HEK293 (cell line): ENCODE results near the gene PDZRN3.

Experiments used
- CTCF ChIA-PET: fragments of 350-600 bp; formaldehyde crosslinking; extraction: SDS; loops from one replicate; lab custom pipeline; 2021; ENCODE audit warnings: antibody characterized with exemption; lab: Yijun Ruan, JAX
- POLR2A ChIA-PET: fragments of 300-600 bp; formaldehyde crosslinking; extraction: SDS; loops from one replicate; lab custom pipeline; 2020; ENCODE audit warnings: antibody characterized with exemption, inconsistent platforms; lab: Yijun Ruan, JAX
- H3K27ac ChIP-seq: fragments of 200-500 bp; sonication (Bioruptor generic); 2 replicates; pipeline ENCODE4 v1.5.1; 2014; ENCODE audit warnings: low read depth, low read length, control low read depth, inconsistent platforms; ENCODE audit errors: extremely low read depth
- H3K36me3 ChIP-seq, 2 experiments: fragments of 200-500 bp in 1 of 2; sonication (Bioruptor generic) in 1 of 2; 1 replicate in 1 of 2; 2 replicates in 1 of 2; pipeline ENCODE4 v1.5.1; 2014 to 2017; ENCODE audit warnings: inconsistent platforms in 2 of 2, low read length in 2 of 2; ENCODE audit not compliant: control insufficient read depth in 2 of 2, insufficient read depth in 1 of 2
- H3K4me1 ChIP-seq: fragments of 200-500 bp; sonication (Bioruptor generic); 2 replicates; pipeline ENCODE4 v1.5.1; 2014; ENCODE audit warnings: mild to moderate bottlenecking, low read length, inconsistent platforms; ENCODE audit not compliant: control insufficient read depth, insufficient read depth
- H3K4me3 ChIP-seq: 2 replicates; pipeline ENCODE4 v1.5.1; 2011; ENCODE audit warnings: low read depth, mild to moderate bottlenecking, control low read depth, low read length, moderate library complexity
- H3K9me3 ChIP-seq: fragments of 200-500 bp; sonication (Bioruptor generic); 2 replicates; pipeline ENCODE4 v1.5.1; 2014; ENCODE audit warnings: low read depth, low read length, inconsistent platforms; ENCODE audit not compliant: control insufficient read depth, insufficient read depth
- BCL11B ChIP-seq: fragments of 450-650 bp; formaldehyde crosslinking; IDR thresholded peaks from 2 replicates; pipeline ENCODE4 v1.5.1; 2016; ENCODE audit warnings: low read depth, missing biosample characterization, missing genetic modification characterization
- GLIS2 ChIP-seq: fragments of 450-650 bp; formaldehyde crosslinking; IDR thresholded peaks from 2 replicates; pipeline ENCODE4 v1.5.1; 2016; ENCODE audit warnings: missing biosample characterization, missing genetic modification characterization
- HOXC10 ChIP-seq: sonication (generic); formaldehyde crosslinking; IDR thresholded peaks from 2 replicates; pipeline ENCODE4 v1.8.1; 2023; ENCODE audit warnings: mild to moderate bottlenecking, missing genetic modification reagents
- IKZF3 ChIP-seq: fragments of 450-650 bp; IDR thresholded peaks from 2 replicates; pipeline ENCODE4 v1.5.0; 2018; ENCODE audit warnings: missing biosample characterization, mild to moderate bottlenecking, missing genetic modification characterization, moderate library complexity
- MYNN ChIP-seq: fragments of 450-650 bp; formaldehyde crosslinking; IDR thresholded peaks from 2 replicates; pipeline ENCODE4 v1.5.1; 2016; ENCODE audit warnings: missing biosample characterization, missing genetic modification characterization, borderline replicate concordance
- SP3 ChIP-seq: fragments of 450-650 bp; formaldehyde crosslinking; IDR thresholded peaks from 2 replicates; pipeline ENCODE4 v1.5.1; 2016; ENCODE audit warnings: missing biosample characterization, missing genetic modification characterization
- TCF7L2 ChIP-seq: IDR thresholded peaks from 2 replicates; pipeline ENCODE4 v1.6.1; 2011; ENCODE audit warnings: low read depth, mild to moderate bottlenecking, inconsistent platforms, low read length, moderate library complexity, borderline replicate concordance
- ZBTB8A ChIP-seq: fragments of 450-650 bp; formaldehyde crosslinking; IDR thresholded peaks from 2 replicates; pipeline ENCODE4 v1.5.1; 2016; ENCODE audit warnings: missing biosample characterization, missing genetic modification characterization
- ZNF16 ChIP-seq: fragments of 450-650 bp; formaldehyde crosslinking; IDR thresholded peaks from 2 replicates; pipeline ENCODE4 v1.5.1; 2016; ENCODE audit warnings: low read depth, missing biosample characterization, missing genetic modification characterization
- ZNF223 ChIP-seq: fragments of 450-650 bp; formaldehyde crosslinking; IDR thresholded peaks from 2 replicates; pipeline ENCODE4 v1.5.1; 2016; ENCODE audit warnings: missing biosample characterization, missing genetic modification characterization
- ZNF266 ChIP-seq: fragments of 450-650 bp; formaldehyde crosslinking; IDR thresholded peaks from 2 replicates; pipeline ENCODE4 v1.5.1; 2016; ENCODE audit warnings: missing biosample characterization, missing genetic modification characterization, low read depth
- ZNF366 ChIP-seq: fragments of 450-650 bp; formaldehyde crosslinking; conservative IDR thresholded peaks from 2 replicates; pipeline ENCODE4 v1.5.1; 2016; ENCODE audit warnings: missing biosample characterization, missing genetic modification characterization
- ZNF449 ChIP-seq: fragments of 450-650 bp; formaldehyde crosslinking; IDR thresholded peaks from 2 replicates; pipeline ENCODE4 v1.5.1; 2017; ENCODE audit warnings: missing biosample characterization, mild to moderate bottlenecking, missing genetic modification characterization, moderate library complexity
- ZNF513 ChIP-seq: fragments of 450-650 bp; IDR thresholded peaks from 2 replicates; pipeline ENCODE4 v1.5.1; 2018; ENCODE audit warnings: missing biosample characterization, missing genetic modification characterization
- ZNF600 ChIP-seq: fragments of 450-650 bp; formaldehyde crosslinking; IDR thresholded peaks from 2 replicates; pipeline ENCODE4 v1.5.1; 2016; ENCODE audit warnings: missing biosample characterization, missing genetic modification characterization
- ZNF76 ChIP-seq: fragments of 450-650 bp; formaldehyde crosslinking; IDR thresholded peaks from 2 replicates; pipeline ENCODE4; 2016; ENCODE audit warnings: low read depth, missing biosample characterization, missing genetic modification characterization, borderline replicate concordance
- ZNF777 ChIP-seq: fragments of 450-650 bp; formaldehyde crosslinking; IDR thresholded peaks from 2 replicates; pipeline ENCODE4 v1.5.1; 2017; ENCODE audit warnings: missing biosample characterization, missing genetic modification characterization, borderline replicate concordance
- ZNF791 ChIP-seq: fragments of 450-650 bp; formaldehyde crosslinking; IDR thresholded peaks from 2 replicates; pipeline ENCODE4 v1.5.1; 2016; ENCODE audit warnings: missing biosample characterization, missing genetic modification characterization

The PDZRN3 gene

GRCh38 chr3:73633916-73634344, 9.2 kb upstream of the PDZRN3 start (continued):
- TF ChIP-seq ZNF513 = no peak
- TF ChIP-seq ZNF777 = no peak

GRCh38 chr3:73633453-73633852, 8.7 kb upstream of the PDZRN3 start:
- no peaks in the 10 kb centered on the region for H3K36me3 ChIP-seq
- H3K9me3 ChIP-seq = no peaks in the 10 kb centered on the region
- ChIA-PET POLR2A (no interaction called here), CTCF (interaction anchor here (0.7 kb wide), 1 partner anchor 10 kb away, joined by 3 read pairs; no protein-coding TSS in a partner anchor)
- no peak overlapping the region for H3K27ac ChIP-seq
- TF ChIP-seq ZNF513 (no peak), GLIS2 (tag by site-specific recombination) (no peak), ZBTB8A (tag by site-specific recombination) (no peak), TCF7L2 (no peak), ZNF600 (tag by site-specific recombination) (no peak), ZNF449 (tag by site-specific recombination) (no peak), ZNF266 (tag by site-specific recombination) (no peak), ZNF76 (tag by site-specific recombination) (no peak), MYNN (tag by site-specific recombination) (no peak), ZNF223 (tag by site-specific recombination) (no peak)
- H3K4me3 ChIP-seq = no peak overlapping the region
- no peaks in the 10 kb centered on the region for H3K4me1 ChIP-seq

- POLR2A ChIA-PET = no interaction called here
- CTCF ChIA-PET = no interaction called here
- Histone ChIP-seq H3K27ac (no peak overlapping the region), H3K36me3 (no peaks in the 10 kb centered on the region), H3K4me1 (no peaks in the 10 kb centered on the region; the same call in 1 of the 2 replicates), H3K4me3 (no peak overlapping the region), H3K9me3 (no peaks in the 10 kb centered on the region)
- TF ChIP-seq BCL11B (tag by site-specific recombination) = no peak
- TF ChIP-seq ZNF16 = no peak
- no peak for TF ChIP-seq SP3
- no peak for TF ChIP-seq ZNF223 (tag by site-specific recombination)
- TF ChIP-seq IKZF3 (tag by site-specific recombination) = no peak
- no peak for TF ChIP-seq HOXC10 (CRISPR knock-in tag)
- no peak for TF ChIP-seq ZNF366 (tag by site-specific recombination)
- TF ChIP-seq ZNF791 = no peak
Measured at GRCh38 chr3:73626106-73626505, 1.4 kb upstream of the PDZRN3 start.
